ENCODE results near the gene MYL12B.
"Not testable (repeated sequence)": the region's sequence is repeated elsewhere in the genome, so short reads cannot be mapped to it uniquely, and the experiment has no call there.

MYL12B gene

GRCh38 chr18:3261373-3262233, at the start of gene MYL12B:
TSS of gene MYL12B (plus strand) at chr18:3262133. CDS start at chr18:3272899, 10,766 bp downstream.
- DNase-seq, result peak; percentile 12

- DNase-seq, result no peak
Observed at GRCh38 chr18:3212657-3213056, 49.3 kb upstream of the MYL12B start.

GRCh38 chr18:3213300-3214059, 48.5 kb upstream of the MYL12B start:
- DNase-seq, result no peak

GRCh38 chr18:3214855-3215637, 46.9 kb upstream of the MYL12B start:
- no peak for DNase-seq

- DNase-seq, result no peak
Observed at GRCh38 chr18:3216987-3217386, 44.9 kb upstream of the MYL12B start.

GRCh38 chr18:3217948-3218647, 43.8 kb upstream of the MYL12B start:
- no peak for DNase-seq

GRCh38 chr18:3218819-3219218, 43.1 kb upstream of the MYL12B start:
- no peak for DNase-seq

GRCh38 chr18:3219241-3219630, 42.7 kb upstream of the MYL12B start:
- no peak for DNase-seq

- DNase-seq, result no peak
Observed at GRCh38 chr18:3219631-3220335, 42.1 kb upstream of the MYL12B start, which contains the start of gene MYOM1. TSS of gene MYOM1 (minus strand) at chr18:3219968. CDS start at chr18:3215223, 4,745 bp downstream.

GRCh38 chr18:3220868-3221267, 41.1 kb upstream of the MYL12B start:
- not testable (repeated sequence) for DNase-seq

- no peak for DNase-seq
Observed at GRCh38 chr18:3221496-3221895, 40.4 kb upstream of the MYL12B start.

GRCh38 chr18:3223356-3223755, 38.6 kb upstream of the MYL12B start:
- DNase-seq, result no peak

GRCh38 chr18:3224223-3224622, 37.7 kb upstream of the MYL12B start:
- no peak for DNase-seq

- DNase-seq, result no peak
Observed at GRCh38 chr18:3225588-3225987, 36.3 kb upstream of the MYL12B start.

GRCh38 chr18:3226048-3226447, 35.9 kb upstream of the MYL12B start:
- no peak for DNase-seq

- no peak for DNase-seq
Observed at GRCh38 chr18:3230401-3231334, 31.3 kb upstream of the MYL12B start.

- DNase-seq, result no peak
Observed at GRCh38 chr18:3233004-3233403, 28.9 kb upstream of the MYL12B start.

- no peak for DNase-seq
Observed at GRCh38 chr18:3233433-3234168, 28.3 kb upstream of the MYL12B start.

GRCh38 chr18:3234457-3234856, 27.5 kb upstream of the MYL12B start:
- no peak for DNase-seq

GRCh38 chr18:3235846-3236245, 26.1 kb upstream of the MYL12B start:
- no peak for DNase-seq
